ENCODE data around the gene SEBOX. TPM values are rescaled to one million over a fixed set of nuclear protein-coding genes. Genes with fewer than 3 reads are reported as not detected.

Gene SEBOX
- total RNA-seq, 1 donor from 2014 or later: not detected

- no peak for DNase-seq (ENCODE audit: low spot score, unreplicated experiment)
- TF ChIP-seq CTCF (IDR thresholded peaks at IDR 0.05; ENCODE audit: unreplicated experiment): no peak
- Mint-ChIP-seq H3K36me3 (ENCODE audit: insufficient read depth) (no peaks in the 10 kb centered on the region), H3K4me3 (ENCODE audit: low read depth) (no peak overlapping the region), H3K27me3 (peaks cover 18% of the 10 kb centered on the region), H3K4me1 (ENCODE audit: low read depth) (peaks cover 13% of the 10 kb centered on the region), H3K27ac (no peak overlapping the region), H3K9me3 (ENCODE audit: low read depth) (no peaks in the 10 kb centered on the region)
Observed at GRCh38 chr17:28313841-28314240, 51.2 kb downstream of the SEBOX start.

Small RNAs within 50 kb of the gene (microRNA-seq; reads per million reads assigned to microRNA genes)
- gene MIR4723 (ENCODE audit: borderline number of aligned reads, unreplicated experiment): not detected

Other genes starting within 250 kb of the SEBOX start
- 93.8 and 102 TPM in 2 replicates for gene TMEM97, start 46.0 kb downstream of the SEBOX start, total RNA-seq
- 35.4 and 41.0 TPM in 2 replicates for gene IFT20, start 29.7 kb downstream of the SEBOX start, total RNA-seq
- gene TNFAIP1, start 29.4 kb downstream of the SEBOX start, total RNA-seq: 50.9 and 51.0 TPM in 2 replicates
- 66.0 and 68.6 TPM in 2 replicates for gene POLDIP2, start 7.7 kb downstream of the SEBOX start, total RNA-seq
- 128 and 139 TPM in 2 replicates for gene VTN, start 5.1 kb upstream of the SEBOX start, total RNA-seq
- gene SARM1, start 6.5 kb upstream of the SEBOX start, total RNA-seq: 20.0 and 20.5 TPM in 2 replicates
- gene SLC46A1, start 41.0 kb upstream of the SEBOX start, total RNA-seq: 15.7 and 16.1 TPM in 2 replicates
- 0.29 and 0.31 TPM in 2 replicates for gene SLC13A2, start 108.4 kb upstream of the SEBOX start, total RNA-seq
- gene FOXN1, start 141.1 kb upstream of the SEBOX start, total RNA-seq: 0.07 TPM in 1 of 2 replicates, not detected in the other
- 41.3 and 46.7 TPM in 2 replicates for gene UNC119, start 187.4 kb upstream of the SEBOX start, total RNA-seq
- gene PIGS, start 206.3 kb upstream of the SEBOX start, total RNA-seq: 65.0 and 68.2 TPM in 2 replicates
- 4.8 and 5.6 TPM in 2 replicates for gene ALDOC, start 211.7 kb upstream of the SEBOX start, total RNA-seq
- 69.4 and 77.8 TPM in 2 replicates for gene SPAG5, start 233.8 kb upstream of the SEBOX start, total RNA-seq
- 35.5 and 36.7 TPM in 2 replicates for gene RSKR, start 249.0 kb upstream of the SEBOX start, total RNA-seq

Data from progenitor cell of endocrine pancreas (in vitro differentiated cells).